PC-9 (cell line): ENCODE results near the gene ABHD5.
"Not testable (repeated sequence)": the region's sequence is repeated elsewhere in the genome, so short reads cannot be mapped to it uniquely, and the experiment has no call there.

Source experiments
- CTCF ChIP-seq: fragments of 200-600 bp; sonication (generic); conservative IDR thresholded peaks from 2 replicates; pipeline ENCODE4 v1.6.1; 2017; ENCODE audit warnings: mixed run types, antibody characterized with exemption, mild to moderate bottlenecking, moderate library complexity
- EZH2 ChIP-seq: fragments of 200-600 bp; sonication (generic); IDR thresholded peaks from 2 replicates; pipeline ENCODE4 v1.8.0; 2017; ENCODE audit warnings: antibody characterized with exemption, low read depth

- not testable (repeated sequence) for TF ChIP-seq CTCF, EZH2
Measured at GRCh38 chr3:43678887-43679449, 11.8 kb upstream of the ABHD5 start.
